GM13977 (cell line): Measurements from ENCODE around the gene REEP5.
"Not testable (repeated sequence)": the region's sequence is repeated elsewhere in the genome, so short reads cannot be mapped to it uniquely, and the experiment has no call there.

Source experiments
- DNase-seq: peaks from one replicate; pipeline ENCODE4 v3.0.0; 2012; ENCODE audit warnings: low spot score
- in situ Hi-C: fragments of 300-500 bp; cut with MboI; formaldehyde crosslinking; loops from one replicate; pipeline ENCODE4 v1.12.0; 2022; ENCODE audit warnings: low sequenced_read_pairs, low pct_unique_long_range_greater_than_20kb, mixed read lengths, inconsistent platforms; ENCODE audit not compliant: unreplicated experiment
- TF ChIP-seq, protein P1 (sequence below): IDR thresholded peaks from 2 replicates; pipeline ENCODE4 v1.5.1; 2012; ENCODE audit warnings: mild to moderate bottlenecking, control low read depth; ENCODE audit not compliant: insufficient read depth; ENCODE audit errors: extremely low read depth, missing control alignments

REEP5 gene

DNA sequence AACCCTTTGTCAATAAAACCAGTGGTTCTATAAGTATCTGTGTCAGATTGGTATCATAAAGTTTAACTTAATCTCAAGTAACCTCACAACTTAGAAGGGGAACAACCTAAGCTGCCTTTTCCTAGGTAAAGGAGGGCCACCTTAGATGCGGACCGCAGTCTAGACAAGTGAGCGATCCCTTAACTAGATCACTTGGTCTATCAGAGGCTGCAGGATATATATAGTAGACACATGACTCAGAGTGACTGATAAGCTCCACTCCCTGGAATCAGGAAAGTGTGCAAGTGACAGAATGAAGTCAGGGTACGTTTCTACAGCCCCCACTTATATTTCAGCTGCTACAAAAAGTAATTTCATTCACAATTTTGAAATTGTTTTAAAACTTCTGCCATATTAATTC, 7.4 kb downstream of the REEP5 start:
- TF ChIP-seq, protein P1, sequence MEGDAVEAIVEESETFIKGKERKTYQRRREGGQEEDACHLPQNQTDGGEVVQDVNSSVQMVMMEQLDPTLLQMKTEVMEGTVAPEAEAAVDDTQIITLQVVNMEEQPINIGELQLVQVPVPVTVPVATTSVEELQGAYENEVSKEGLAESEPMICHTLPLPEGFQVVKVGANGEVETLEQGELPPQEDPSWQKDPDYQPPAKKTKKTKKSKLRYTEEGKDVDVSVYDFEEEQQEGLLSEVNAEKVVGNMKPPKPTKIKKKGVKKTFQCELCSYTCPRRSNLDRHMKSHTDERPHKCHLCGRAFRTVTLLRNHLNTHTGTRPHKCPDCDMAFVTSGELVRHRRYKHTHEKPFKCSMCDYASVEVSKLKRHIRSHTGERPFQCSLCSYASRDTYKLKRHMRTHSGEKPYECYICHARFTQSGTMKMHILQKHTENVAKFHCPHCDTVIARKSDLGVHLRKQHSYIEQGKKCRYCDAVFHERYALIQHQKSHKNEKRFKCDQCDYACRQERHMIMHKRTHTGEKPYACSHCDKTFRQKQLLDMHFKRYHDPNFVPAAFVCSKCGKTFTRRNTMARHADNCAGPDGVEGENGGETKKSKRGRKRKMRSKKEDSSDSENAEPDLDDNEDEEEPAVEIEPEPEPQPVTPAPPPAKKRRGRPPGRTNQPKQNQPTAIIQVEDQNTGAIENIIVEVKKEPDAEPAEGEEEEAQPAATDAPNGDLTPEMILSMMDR, result no peak
- DNase-seq, result no peak
- in situ Hi-C loops, result no loop called here

DNA sequence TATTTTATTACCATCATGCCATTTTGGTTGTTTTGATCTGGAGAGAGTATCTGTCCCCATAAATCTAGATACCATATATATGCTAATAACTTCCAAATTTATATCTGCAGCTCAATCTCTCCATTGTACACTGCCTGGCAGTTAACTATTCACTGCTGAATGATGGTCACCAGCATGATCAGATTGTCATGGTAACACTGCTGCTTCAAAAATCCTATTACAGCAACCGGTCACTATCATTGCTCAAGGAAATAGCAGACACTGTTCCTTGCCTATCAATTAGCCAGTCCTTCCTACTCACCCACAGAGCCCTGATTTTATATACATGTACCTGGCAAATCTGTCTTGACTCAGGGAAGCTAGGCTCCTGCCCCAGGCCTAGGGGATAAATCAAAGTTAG, 11.5 kb downstream of the REEP5 start:
- TF ChIP-seq, protein P1, result no peak
- no peak for DNase-seq
- in situ Hi-C loops, result no loop called here

DNA sequence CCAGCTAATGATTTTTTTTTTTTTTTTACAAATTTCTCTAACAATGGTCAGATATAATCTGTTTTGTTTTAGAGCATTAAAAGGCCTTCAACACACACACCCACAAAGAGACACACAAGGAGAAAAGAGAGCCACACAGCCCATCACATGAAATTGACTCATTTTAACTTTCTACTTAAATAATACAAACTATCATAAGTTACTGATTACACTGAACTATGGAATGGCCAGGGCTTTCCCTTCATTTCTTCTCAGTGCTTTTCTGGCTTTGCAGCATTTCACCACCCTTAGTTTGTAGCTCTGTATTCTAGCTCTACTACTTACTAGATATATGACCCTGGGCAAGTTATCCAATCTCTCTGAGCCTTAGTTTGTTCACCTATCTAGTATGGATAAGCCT, 13.2 kb downstream of the REEP5 start:
- TF ChIP-seq, protein P1, result no peak
- DNase-seq, result no peak
- in situ Hi-C loops, result no loop called here

DNA sequence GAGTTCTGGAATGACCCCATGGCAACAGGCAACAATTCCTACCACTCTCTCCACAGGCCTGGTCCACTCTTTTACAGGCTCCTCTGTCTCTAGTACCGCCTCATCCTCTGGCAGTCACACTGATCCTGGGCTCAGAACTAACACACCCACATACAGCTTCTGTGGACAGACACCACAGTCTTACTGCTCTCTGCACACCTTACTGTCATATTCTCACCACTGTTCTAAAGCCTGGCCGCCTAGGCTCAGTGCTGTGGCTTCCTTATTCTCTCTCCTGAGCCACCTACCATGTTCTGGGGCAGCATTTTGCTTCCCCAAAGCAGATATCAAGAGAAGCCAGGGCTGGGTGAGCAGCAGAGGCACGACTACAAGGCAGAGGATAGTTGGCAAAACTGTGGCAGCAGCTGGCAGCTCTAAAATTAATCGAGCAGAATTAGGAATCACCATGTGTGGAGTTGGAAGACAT, 14.8 kb downstream of the REEP5 start:
- TF ChIP-seq, protein P1, result no peak
- in situ Hi-C loops, result no loop called here
- DNase-seq, result no peak

DNA sequence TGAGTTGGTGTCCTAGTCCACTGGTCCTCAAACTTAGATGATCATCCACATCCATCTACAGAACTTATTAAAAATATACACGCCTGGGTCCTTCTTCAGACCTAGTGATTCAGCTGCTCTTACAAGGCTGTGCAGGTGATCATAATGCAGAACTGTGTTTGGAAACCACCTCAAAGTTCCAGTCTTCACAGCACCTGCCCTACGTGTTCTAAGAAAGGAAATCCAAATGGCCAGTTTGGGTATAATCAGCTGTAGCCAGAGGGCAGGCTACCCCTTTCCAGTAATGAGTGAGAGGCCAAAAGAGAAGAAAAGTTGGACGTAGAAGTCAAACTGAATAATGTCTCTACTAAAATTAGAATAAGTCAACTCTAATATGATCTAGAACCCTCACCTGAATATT, 15.4 kb downstream of the REEP5 start:
- TF ChIP-seq, protein P1, result no peak
- in situ Hi-C loops, result no loop called here
- DNase-seq, result peak; percentile 30

DNA sequence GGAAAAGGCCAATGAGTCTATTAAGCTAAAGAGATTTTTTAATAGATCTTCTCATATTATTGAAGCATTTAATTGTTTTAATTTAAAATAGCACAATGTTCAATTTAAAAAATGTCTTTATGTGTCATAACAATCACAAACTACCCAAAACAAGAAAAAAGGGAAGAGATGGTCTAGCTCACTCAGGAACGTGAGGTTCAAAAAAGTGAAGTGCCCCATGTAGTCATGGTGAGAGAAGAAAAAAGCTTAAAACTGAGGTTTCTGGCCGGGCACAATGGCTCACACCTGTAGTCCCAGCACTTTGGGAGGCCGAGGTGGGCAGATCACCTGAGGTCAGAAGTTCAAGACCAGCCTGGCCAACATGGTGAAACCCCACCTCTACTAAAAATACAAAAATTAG, 17.0 kb downstream of the REEP5 start:
- DNase-seq, in situ Hi-C loops: not testable (repeated sequence)

DNA sequence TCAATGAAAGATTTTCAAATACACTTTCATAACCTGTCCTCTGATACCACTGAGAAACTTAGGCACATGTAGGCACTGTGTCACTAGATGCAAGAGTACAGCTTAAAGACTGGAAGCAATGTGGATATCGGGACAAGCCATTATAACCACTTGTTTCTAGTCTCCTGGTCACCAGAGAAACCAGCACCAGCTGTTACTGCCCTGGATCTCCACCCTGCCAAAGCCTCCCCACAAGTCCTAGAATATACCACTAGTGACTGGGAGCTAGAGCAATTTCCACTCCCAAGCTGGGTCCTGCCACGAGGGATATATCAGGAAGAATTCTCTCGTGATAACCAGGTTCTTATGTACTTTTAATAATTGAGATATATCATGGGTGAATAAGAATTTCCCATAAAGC, 19.5 kb downstream of the REEP5 start:
- TF ChIP-seq, protein P1, result no peak
- in situ Hi-C loops, result no loop called here
- DNase-seq, result no peak
